ENCODE results near the gene CCL7.

CCL7 gene

DNA sequence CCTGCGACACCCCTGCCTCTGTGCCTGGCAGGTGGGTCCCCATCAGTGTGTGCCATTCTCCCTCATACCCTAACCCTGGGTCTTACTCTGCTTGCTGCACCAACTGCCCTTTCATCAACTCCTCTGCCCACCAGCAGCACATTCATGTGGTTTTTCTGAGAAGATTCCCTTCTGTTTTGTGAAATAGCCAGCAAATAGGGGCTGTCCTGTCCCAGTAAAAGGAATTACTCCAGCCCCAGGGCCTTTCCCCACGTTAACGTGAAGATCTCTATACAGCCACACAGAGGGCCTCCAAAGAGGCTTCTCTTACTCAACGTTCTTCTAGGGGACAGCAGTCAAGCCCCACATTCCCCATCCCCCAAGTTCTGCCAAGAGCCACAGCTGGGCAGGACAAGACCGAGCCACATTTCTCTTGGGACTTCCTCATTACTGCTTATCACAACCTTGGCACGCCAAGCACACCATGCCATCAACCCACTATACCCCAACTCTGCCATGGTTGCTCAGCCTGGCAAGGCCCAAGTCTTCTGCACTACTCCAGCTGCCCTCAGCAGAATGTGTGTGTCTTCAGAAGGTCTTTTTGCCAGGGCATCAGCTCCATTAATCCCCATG is 33.6 kb upstream of the CCL7 start:
- Histone ChIP-seq H3K4me1 (no peaks in the 10 kb centered on the region; the same call in 1 of the 2 replicates), H3K4me3 (no peak overlapping the region), H3K27me3 (ENCODE audit: low read depth) (no peaks in the 10 kb centered on the region), H3K9me3 (no peaks in the 10 kb centered on the region), H3K36me3 (replicated peaks) (no peaks in the 10 kb centered on the region)
- in situ Hi-C loops (cut with MboI; ENCODE audit: low sequenced_read_pairs): no loop called here
- DNase-seq (ENCODE audit: low spot score in 2 of 2): no peak

GRCh38 chr17:34237458-34237857 is 32.6 kb upstream of the CCL7 start:
- in situ Hi-C loops (cut with MboI; ENCODE audit: low sequenced_read_pairs): no loop called here
- DNase-seq (ENCODE audit: low spot score in 2 of 2): no peak
- no peaks in the 10 kb centered on the region for H3K27me3 ChIP-seq (ENCODE audit: low read depth)
- no peaks in the 10 kb centered on the region for H3K36me3 ChIP-seq (replicated peaks)
- H3K4me3 ChIP-seq: no peak overlapping the region
- H3K9me3 ChIP-seq: no peaks in the 10 kb centered on the region
- H3K4me1 ChIP-seq: no peaks in the 10 kb centered on the region; the same call in 1 of the 2 replicates

DNA sequence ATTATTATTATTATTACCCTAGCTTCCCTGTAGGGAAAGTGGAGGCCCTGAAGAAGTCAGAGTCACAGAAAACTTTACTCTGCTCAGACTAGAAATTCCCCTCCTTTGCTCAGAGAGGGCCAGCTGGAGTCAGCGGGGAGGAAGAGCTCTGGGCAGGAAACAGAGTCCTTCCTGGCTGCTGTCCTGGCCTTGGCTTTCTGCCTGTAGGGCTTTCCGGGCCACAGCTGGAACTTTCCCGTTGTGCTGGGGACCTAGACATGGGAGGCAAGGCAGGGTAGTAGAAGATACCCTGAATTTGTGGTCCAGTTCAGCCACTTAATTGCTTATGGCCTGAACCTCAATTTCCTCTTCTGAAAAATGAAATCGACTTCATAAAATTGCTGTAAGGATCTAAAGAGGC is 29.0 kb upstream of the CCL7 start:
- Histone ChIP-seq H3K36me3 (replicated peaks) (no peaks in the 10 kb centered on the region), H3K27me3 (ENCODE audit: low read depth) (no peaks in the 10 kb centered on the region), H3K4me1 (no peaks in the 10 kb centered on the region), H3K9me3 (no peaks in the 10 kb centered on the region), H3K4me3 (no peak overlapping the region)
- in situ Hi-C loops (cut with MboI; ENCODE audit: low sequenced_read_pairs): no loop called here
- DNase-seq (ENCODE audit: low spot score in 2 of 2): no peak

DNA sequence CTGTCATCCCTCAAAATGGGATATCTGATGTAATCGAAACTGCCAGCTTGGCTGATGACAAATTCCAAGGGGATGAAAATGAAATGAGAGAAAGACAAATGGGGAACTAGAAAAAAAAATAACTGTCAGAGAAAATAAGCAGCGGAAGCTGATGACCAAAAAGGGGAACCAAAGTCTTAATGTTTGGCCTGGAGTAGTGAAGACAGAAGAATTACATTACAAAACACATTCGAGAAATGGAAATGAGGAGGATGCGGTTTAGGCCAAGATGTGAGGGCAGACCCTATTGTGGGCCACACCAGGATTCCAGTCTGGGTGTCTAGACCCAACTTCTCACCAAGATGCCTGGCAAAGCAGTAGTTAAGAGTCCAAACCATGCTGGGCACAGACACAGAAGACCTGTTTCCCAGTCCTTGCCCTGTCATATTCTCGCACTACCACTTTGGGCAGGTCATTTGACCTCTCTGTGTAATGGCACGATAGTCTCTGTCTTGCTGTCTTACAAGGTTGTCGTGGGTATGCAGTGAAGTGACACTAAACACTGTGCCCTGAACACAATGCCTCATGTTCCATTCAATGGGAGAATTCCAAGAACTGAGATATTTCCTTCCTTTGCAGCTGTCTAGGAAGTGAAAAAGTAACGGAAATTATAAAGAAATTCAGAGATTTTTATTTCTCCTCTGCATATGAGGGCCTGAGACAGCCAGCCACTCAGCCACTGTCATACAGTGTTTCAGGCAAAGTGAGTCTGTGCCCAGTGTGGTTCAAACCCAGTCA is 27.2 kb upstream of the CCL7 start:
- no peak for DNase-seq (ENCODE audit: low spot score in 2 of 2)
- in situ Hi-C loops (cut with MboI; ENCODE audit: low sequenced_read_pairs): no loop called here
- H3K9me3 ChIP-seq: no peaks in the 10 kb centered on the region
- H3K4me1 ChIP-seq: no peaks in the 10 kb centered on the region
- H3K36me3 ChIP-seq (replicated peaks): no peaks in the 10 kb centered on the region
- H3K27me3 ChIP-seq (ENCODE audit: low read depth): no peaks in the 10 kb centered on the region
- no peak overlapping the region for H3K4me3 ChIP-seq

GRCh38 chr17:34243364-34244320 is 26.4 kb upstream of the CCL7 start:
- Histone ChIP-seq H3K36me3 (replicated peaks) (no peaks in the 10 kb centered on the region), H3K4me3 (no peak overlapping the region), H3K4me1 (no peaks in the 10 kb centered on the region), H3K9me3 (no peaks in the 10 kb centered on the region), H3K27me3 (ENCODE audit: low read depth) (no peaks in the 10 kb centered on the region)
- in situ Hi-C loops (cut with MboI; ENCODE audit: low sequenced_read_pairs): no loop called here
- DNase-seq (ENCODE audit: low spot score in 2 of 2): no peak

DNA sequence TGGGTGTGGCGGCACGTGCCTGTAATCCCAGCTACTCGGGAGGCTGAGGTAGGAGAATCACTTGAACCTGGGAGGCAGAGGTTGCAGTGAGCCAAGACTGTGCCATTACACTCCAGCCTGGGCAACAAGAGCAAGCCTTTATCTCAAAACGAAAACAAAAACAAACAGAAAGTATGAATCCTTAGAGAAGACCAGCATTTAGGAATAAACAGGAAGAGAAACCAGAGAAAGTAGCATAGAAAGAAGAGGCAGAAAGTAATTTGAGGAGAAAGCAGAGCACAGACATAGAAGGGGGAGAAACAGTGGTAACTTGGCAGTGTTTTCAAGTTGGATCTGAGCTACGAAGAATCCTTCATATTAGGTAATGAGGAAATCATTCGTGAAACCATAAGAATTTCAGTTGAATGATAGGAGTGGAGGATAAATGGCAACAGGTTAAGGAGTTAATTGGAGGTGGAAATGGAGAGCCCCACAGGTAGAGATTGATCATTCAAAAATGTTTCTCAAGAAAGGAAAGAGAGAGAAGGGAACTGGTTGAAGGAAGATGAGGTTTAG is 24.6 kb upstream of the CCL7 start:
- Histone ChIP-seq H3K9me3 (no peaks in the 10 kb centered on the region), H3K4me3 (no peak overlapping the region), H3K27me3 (ENCODE audit: low read depth) (no peaks in the 10 kb centered on the region), H3K4me1 (no peaks in the 10 kb centered on the region), H3K36me3 (replicated peaks) (no peaks in the 10 kb centered on the region)
- no peak for DNase-seq (ENCODE audit: low spot score in 2 of 2)
- in situ Hi-C loops (cut with MboI; ENCODE audit: low sequenced_read_pairs): no loop called here

GRCh38 chr17:34246446-34246845 is 23.6 kb upstream of the CCL7 start:
- no peaks in the 10 kb centered on the region for H3K36me3 ChIP-seq (replicated peaks)
- H3K27me3 ChIP-seq (ENCODE audit: low read depth): no peaks in the 10 kb centered on the region
- H3K4me3 ChIP-seq: no peak overlapping the region
- in situ Hi-C loops (cut with MboI; ENCODE audit: low sequenced_read_pairs): no loop called here
- H3K4me1 ChIP-seq: no peaks in the 10 kb centered on the region
- no peaks in the 10 kb centered on the region for H3K9me3 ChIP-seq
- no peak for DNase-seq (ENCODE audit: low spot score in 2 of 2)

DNA sequence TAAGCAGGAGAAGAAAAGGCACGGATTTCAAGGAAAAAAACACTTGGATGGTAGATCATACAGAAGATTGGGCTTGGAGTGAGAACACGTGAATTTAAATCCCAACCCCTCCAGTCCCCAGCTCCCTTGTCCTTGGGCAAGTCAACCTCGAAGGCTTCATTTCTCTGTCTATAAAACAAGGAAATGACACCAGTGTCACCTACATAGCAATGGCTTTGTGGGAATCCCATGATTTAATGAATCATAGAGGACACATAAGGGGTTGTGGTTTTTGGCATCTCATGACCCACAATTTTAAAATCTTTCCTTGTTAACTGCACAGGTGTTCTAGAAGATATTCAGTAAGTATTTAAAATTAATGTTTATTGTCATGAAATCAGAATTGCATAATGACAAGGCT is 23.1 kb upstream of the CCL7 start:
- no peaks in the 10 kb centered on the region for H3K27me3 ChIP-seq (ENCODE audit: low read depth)
- in situ Hi-C loops (cut with MboI; ENCODE audit: low sequenced_read_pairs): no loop called here
- H3K36me3 ChIP-seq (replicated peaks): no peaks in the 10 kb centered on the region
- no peaks in the 10 kb centered on the region for H3K9me3 ChIP-seq
- no peak overlapping the region for H3K4me3 ChIP-seq
- no peak for DNase-seq (ENCODE audit: low spot score in 2 of 2)
- H3K4me1 ChIP-seq: no peaks in the 10 kb centered on the region

DNA sequence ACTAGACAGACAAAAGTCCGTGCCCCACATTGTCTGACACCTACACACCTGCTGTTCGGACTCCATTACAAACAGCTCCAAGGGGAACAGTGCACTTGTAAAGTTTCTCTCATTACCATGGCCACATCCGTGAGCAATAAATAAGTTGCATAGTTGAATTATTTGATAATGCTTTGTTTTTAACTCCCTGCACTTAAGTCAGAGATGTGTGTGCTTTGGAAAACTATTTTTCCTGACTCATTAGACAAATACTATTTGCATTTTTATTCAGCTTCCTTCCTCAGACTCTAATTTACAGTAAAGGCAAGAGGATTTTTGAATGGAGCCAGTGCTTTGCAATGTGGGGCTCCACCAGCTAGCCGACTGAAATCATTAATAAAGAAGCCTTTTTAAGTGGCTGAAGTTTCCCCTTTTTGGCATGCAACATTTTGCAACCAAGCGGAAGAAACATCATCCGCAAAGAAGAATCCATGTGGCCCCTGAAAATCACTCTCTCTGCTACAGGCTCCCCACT is 21.5 kb upstream of the CCL7 start:
- Histone ChIP-seq H3K4me1 (peaks cover 13% of the 10 kb centered on the region), H3K4me3 (no peak overlapping the region), H3K36me3 (replicated peaks) (no peaks in the 10 kb centered on the region), H3K9me3 (no peaks in the 10 kb centered on the region), H3K27me3 (ENCODE audit: low read depth) (no peaks in the 10 kb centered on the region)
- in situ Hi-C loops (cut with MboI; ENCODE audit: low sequenced_read_pairs): no loop called here
- DNase-seq (ENCODE audit: low spot score in 2 of 2): no peak

DNA sequence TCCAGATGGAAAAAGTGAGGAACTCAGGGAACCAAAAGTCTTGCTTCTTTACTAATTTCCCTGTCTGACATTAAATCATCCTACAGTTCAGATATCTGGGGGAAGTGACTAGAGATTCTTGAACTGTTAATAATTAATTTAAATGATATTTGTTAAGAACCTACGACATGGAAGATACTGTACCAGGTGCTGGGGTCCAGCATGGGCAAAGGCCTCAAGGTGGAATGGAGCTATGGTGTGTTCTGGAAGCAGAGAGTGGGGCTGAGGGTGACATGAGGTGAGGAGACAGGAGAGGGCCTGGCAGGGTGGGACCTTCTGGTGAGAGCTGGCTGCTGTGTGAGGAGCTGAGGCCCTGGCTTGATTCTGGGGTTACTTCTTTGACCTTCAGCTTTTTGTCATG is 21.0 kb upstream of the CCL7 start:
- H3K36me3 ChIP-seq (replicated peaks): no peaks in the 10 kb centered on the region
- H3K4me3 ChIP-seq: no peak overlapping the region
- H3K27me3 ChIP-seq (ENCODE audit: low read depth): no peaks in the 10 kb centered on the region
- peaks cover 18% of the 10 kb centered on the region for H3K4me1 ChIP-seq
- no peak for DNase-seq (ENCODE audit: low spot score in 2 of 2)
- in situ Hi-C loops (cut with MboI; ENCODE audit: low sequenced_read_pairs): no loop called here
- no peaks in the 10 kb centered on the region for H3K9me3 ChIP-seq

GRCh38 chr17:34249478-34249877 is 20.5 kb upstream of the CCL7 start:
- in situ Hi-C loops (cut with MboI; ENCODE audit: low sequenced_read_pairs): no loop called here
- H3K9me3 ChIP-seq: no peaks in the 10 kb centered on the region
- no peaks in the 10 kb centered on the region for H3K36me3 ChIP-seq (replicated peaks)
- no peak overlapping the region for H3K4me3 ChIP-seq
- H3K27me3 ChIP-seq (ENCODE audit: low read depth): no peaks in the 10 kb centered on the region
- H3K4me1 ChIP-seq: peaks cover 22% of the 10 kb centered on the region
- DNase-seq (ENCODE audit: low spot score in 2 of 2): no peak

- Histone ChIP-seq H3K36me3 (replicated peaks) (no peaks in the 10 kb centered on the region), H3K4me3 (no peak overlapping the region), H3K9me3 (no peaks in the 10 kb centered on the region), H3K27me3 (ENCODE audit: low read depth) (no peaks in the 10 kb centered on the region), H3K4me1 (peaks cover 22% of the 10 kb centered on the region)
- DNase-seq (ENCODE audit: low spot score in 2 of 2): no peak
- in situ Hi-C loops (cut with MboI; ENCODE audit: low sequenced_read_pairs): no loop called here
Observed at GRCh38 chr17:34251186-34251585, 18.8 kb upstream of the CCL7 start.

DNA sequence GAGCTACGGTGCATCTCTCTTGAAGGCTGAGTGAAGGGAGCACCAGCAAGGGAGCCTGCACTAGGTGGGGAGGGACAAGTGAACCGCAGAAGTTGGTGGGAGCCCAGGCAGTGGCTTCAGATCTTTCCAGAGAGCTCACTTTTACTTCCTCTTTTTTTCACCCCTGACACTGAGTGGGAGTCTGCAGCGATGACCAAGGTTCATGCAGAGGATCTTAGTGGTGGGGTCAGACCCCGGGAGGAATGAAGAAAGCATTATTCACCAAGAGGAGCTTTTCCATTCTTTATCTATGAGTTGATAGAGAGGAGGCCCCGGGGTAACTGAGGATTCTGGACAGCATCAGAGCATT is 18.0 kb upstream of the CCL7 start:
- Histone ChIP-seq H3K27me3 (ENCODE audit: low read depth) (no peaks in the 10 kb centered on the region), H3K4me3 (no peak overlapping the region), H3K36me3 (replicated peaks) (no peaks in the 10 kb centered on the region), H3K4me1 (peaks cover 22% of the 10 kb centered on the region), H3K9me3 (no peaks in the 10 kb centered on the region)
- in situ Hi-C loops (cut with MboI; ENCODE audit: low sequenced_read_pairs): no loop called here
- DNase-seq (ENCODE audit: low spot score in 2 of 2): no peak

Data from HAP-1 (cell line).